Raji (cell line): ENCODE data around the gene CCDC178.

Experiments used
- POLR2A ChIP-seq: IDR thresholded peaks from 2 replicates; pipeline ENCODE4 v1.6.1; 2011; ENCODE audit warnings: low read depth, low read length, control low read depth; ENCODE audit not compliant: insufficient read depth

CCDC178 gene

DNA sequence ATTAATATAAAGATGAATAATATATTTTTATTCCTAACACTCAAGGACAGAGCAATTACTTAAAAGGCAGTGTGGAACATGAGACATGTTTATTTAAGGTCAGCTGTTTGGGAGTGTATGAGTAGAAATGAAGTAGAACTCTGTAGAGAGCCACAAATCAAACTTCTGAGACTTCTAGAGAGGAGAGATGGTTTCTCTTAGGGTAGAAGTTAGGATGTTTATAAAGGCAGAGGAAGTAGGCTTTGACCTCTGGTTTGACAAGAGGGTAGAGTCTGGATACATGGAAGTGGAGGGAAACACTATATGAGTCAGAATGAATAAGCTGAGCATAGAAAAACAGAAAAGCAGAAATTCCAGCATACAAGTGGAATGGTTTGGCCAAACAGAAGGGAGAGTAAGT is 405.6 kb downstream of the CCDC178 start:
- TF ChIP-seq POLR2A = no peak

DNA sequence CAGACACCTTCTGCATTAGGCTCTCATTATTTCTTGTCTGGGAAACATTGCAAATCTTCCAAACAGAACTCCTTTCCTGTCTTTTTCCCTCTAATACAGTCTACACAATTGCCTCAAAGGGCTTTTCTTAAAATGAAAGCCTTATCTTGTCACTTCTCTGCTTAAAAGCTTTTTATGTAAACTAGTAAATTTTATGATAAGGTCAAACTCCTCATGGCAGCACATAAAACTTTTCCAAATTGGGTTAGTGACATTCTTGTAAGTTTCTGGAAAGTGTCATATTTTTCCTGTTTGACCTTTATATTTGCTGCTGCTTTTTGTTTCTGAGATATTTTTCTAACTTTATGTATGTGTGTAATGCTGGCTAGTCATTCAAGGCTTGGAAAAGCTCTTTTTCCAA is 406.3 kb downstream of the CCDC178 start:
- no peak for TF ChIP-seq POLR2A

DNA sequence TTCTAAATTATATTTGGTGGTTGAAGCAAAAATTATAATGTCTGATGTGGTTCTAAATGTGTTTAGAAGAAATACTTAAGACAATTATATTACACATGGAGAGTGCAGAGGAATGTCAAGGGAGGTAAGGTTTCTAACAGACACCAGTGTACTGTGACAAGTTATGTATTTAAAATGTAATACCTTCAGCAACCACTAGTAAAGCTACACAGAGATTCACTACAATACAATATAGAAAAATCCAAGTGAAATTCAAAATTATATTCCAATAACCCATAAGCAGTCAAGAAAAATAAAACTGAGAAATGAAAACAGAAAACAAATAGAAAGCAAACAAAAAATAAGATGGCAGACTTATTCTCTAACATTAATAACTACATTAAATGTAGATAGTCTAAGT is 418.2 kb downstream of the CCDC178 start:
- TF ChIP-seq POLR2A = no peak

DNA sequence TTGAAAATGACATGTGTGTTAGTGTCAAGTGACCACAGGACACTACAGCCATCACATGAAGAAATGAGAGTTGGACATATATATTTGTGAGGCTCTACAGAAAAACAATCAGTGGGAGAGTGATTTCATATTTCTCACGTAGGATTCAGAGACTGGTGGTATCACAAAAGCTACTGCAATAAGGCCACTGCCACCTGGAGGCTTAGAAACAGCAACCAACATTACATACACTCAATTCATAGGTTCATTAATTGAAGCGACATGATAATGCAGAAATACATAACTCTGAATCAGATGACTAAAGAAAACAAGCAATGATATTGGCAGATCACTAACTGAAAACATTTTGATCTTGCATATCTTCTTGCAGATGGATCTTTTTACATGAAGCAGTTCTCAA is 419.6 kb downstream of the CCDC178 start:
- no peak for TF ChIP-seq POLR2A

DNA sequence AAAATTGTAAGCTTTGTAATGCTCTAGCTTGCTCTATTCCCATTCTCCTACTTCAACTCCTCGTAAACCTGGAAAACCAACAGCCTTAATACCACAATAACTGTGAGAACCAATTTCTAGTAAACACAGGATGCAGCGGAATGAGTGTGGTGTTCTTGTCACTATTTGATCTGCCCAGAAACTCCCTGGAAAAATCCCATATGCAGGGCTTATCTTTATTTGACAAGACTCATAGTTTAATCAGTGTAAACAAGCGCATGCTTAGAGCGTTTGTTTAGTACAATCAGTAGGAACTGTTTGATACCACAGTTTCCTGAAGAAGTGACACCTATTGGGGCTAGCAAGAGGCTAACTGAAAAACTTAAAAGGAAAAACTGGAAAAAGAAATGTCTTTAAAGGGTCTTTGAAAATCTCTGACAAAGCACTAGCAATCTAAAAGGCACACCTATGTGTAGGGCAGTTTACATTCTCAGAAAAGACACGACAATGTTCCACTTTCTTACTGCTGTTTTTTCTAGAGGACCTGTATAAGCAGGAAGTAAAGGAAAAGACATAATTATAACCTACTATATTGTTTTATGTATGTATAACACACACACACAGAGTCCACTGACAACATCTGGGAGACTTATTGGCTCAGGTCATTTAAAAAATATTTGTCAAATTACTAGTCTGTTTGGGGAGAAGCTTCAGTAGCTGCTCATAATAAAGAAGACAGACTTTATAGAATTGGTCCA is 426.3 kb downstream of the CCDC178 start:
- no peak for TF ChIP-seq POLR2A

DNA sequence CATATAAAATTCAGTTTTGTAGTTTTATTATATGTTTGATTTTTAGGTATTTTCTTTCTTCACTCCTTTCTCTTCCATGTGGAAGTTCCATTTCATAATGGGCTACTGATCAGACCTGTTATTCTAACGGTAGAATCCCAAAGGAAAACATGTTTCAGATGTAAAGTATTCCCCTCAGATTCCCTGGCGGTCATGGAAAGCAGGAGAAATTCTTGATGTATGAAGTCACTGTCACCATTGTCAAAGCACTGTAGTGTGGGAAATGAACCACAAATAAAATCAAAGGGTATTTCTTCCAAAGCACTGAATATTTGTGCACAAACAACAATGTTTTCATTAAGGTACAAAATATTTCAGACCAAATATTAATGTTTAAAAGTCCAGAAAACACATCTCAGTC is 430.4 kb downstream of the CCDC178 start:
- no peak for TF ChIP-seq POLR2A

DNA sequence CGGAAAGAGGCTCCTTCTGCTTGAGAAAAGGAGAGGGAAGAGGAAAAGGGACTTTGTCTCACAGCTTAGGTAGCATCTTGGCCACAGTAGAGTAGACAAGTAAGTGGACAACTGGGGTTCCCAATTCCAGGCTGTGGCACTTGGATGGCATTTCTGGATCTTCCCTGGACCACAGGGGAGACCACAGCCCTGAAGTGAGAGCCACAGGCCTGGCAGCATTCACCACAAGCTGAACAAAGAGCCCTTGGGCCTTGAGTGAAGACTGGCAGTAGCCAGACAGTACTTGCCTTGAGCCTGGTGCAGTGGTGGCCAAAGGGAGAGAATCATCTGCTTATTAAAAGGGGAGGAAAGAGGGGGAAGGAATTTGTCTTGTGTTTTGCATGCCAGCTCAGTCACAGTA is 441.6 kb downstream of the CCDC178 start:
- TF ChIP-seq POLR2A = no peak

DNA sequence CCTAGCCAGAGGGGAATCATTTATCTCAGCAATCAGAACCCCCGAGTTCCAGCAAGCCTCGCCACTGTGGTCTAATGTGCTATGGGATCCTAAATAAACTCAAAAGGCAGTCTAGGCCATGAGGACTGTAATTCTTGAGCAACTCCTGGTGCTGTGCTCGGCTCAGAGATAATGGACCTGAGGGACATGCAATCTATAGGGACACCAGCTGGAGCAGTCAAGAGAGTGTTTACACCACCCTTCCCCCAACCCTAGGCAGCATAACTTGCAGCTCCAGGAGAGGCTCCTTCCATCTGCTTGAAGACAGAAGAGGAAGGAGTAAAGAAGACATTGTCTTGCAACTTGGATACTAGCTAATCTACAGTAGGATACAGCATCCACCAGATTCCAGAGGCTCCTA is 442.2 kb downstream of the CCDC178 start:
- no peak for TF ChIP-seq POLR2A

DNA sequence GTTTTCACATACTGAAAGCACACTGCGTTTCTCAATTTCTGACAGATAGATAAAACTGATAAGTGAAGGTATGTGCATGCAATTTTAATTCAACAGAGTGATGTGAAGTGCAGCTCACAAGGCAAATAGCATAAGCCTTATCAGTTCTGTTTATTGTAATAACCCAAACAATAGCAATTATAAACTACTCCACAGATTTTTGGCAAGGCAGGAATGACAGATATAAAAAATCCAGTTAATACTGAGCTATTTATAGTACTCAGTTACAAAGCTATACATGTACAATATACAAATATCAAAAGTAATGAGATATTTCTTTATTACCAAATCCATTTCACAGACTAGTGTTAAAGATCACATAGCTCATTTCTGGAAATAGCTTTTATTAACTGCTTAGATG is 456.8 kb downstream of the CCDC178 start:
- TF ChIP-seq POLR2A = no peak

DNA sequence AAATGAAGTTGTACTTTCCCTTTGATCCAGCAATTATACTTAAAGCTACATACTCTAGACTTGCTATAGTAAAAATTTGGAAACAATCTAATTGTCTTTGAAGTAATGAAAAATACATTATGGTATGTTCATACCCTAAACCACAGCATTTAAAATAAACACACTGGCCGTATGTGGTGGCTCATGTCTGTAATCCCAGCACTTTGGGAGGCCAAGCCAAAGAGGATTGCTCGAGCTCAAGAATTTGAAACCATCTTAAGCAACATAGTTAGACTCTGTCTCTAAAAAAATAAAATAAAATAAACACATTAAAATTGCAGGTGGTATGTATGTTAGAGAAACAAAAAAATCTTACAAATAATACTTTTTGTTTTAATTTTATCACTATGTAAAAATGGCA is 459.6 kb downstream of the CCDC178 start:
- TF ChIP-seq POLR2A = no peak

DNA sequence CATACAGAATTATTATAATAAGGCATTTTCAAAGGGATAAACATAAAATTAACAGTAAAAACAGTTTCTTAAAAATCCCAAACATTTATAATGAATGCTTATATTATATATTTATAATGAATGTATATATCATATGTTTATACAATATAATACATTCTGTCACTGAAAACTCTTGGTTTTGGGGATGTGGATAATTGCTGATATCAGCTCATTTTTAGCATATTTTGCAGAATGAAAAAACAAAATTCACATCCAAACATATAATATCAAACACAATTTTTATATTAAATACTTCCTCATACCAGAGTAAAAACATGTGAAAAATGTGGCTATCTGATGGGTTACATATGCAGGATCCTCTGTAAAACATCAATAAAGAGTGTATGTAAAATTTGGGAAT is 465.0 kb downstream of the CCDC178 start:
- TF ChIP-seq POLR2A = no peak

DNA sequence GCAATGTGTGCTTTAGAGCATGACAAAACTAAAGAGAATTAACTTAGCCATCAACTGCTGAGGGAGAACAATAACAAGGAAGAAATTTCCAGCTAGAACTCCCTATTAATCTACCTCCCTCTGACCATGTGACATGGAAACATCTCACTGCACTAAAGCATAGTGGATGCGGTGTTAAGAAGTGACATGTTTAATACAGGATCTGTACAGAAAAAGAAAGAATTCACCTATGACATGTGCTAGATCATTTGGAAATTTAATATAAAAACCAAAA is 465.4 kb downstream of the CCDC178 start:
- no peak for TF ChIP-seq POLR2A

DNA sequence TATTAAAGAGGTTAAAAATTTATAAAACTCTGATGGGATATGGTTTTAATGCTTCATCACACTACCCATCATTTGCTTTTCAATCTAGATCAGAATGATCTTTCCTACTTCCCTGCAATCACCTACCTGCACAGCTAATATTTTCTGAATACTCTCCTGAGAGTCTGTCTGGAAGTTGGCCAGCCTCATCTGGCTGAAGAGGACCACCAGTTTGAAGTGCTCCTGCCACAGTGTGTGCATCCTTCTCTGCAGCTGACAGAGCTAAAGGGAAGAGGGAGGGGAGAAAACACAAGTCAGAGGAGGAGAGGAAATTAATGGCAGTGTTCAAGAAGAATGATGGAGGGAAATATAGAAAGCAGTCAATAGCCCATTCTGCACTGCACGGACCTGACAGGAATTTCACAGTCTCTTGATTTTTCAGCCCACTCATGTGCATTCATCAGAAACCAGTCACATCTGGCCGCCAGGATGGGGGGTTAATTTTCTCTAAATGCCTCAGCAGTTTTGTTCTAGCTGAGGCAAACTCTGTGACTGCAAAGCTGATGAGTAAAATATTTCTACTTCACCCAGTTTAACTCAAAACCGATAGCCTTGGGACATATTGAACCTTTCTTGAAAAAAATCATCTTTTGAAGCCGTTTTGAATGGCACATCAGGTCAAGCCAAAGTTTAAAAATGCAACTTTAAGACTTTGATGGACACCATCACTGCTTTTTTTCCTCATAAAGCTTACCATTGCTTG is 465.9 kb downstream of the CCDC178 start:
- no peak for TF ChIP-seq POLR2A

DNA sequence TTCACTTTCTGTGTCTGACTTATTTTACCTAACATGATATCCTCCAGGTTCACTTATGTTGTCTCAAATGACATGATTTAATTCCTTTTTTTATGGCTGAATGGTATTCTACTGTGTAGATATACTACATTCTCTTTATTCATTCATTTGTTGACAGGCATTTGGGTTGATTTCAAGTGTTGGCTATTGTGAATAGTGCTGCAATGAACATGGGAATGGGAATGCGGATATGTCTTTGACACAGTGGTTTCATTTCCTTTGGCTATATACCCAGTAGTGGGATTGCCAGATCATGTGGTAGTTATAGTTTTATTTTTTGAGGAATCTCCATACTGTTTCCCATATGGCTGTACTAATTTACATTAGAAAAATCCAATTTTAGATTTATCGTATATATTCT is 472.3 kb downstream of the CCDC178 start:
- no peak for TF ChIP-seq POLR2A

DNA sequence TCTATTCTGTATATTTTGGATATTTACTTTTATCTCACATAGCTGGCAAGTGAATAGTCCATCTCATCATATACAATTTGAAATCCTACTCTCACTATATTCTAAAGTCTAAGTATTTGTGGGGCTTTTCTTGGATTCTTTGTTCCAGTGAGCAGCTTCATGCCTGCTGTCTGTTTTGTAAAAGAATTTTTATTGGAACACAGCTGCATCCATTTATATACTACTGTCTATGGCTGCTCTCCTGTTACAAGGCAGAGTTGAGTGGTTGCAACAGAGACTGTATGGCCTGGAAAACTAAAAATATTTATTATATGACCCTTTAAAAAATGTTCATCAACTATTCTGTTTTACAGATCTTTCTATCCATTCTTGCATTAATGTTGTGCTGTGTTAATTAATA is 474.4 kb downstream of the CCDC178 start:
- no peak for TF ChIP-seq POLR2A

DNA sequence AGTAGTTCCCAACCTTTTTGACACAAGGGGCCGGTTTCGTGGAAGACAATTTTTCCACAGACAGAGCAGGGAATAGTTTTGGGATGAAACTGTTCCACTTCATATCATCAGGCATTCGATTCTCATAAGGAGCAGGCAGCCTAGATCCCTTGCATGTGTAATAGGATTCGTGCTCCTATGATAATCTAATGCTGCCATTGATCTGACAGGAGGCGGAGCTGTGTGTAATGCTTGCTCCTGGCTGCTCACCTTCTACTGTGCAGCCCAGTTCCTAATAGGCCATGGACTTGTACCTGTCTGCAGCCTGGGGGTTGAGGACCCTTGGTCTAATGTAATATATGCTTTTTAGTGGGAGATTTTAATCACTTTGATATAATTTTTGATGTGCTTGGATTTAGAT is 479.0 kb downstream of the CCDC178 start:
- TF ChIP-seq POLR2A = no peak

DNA sequence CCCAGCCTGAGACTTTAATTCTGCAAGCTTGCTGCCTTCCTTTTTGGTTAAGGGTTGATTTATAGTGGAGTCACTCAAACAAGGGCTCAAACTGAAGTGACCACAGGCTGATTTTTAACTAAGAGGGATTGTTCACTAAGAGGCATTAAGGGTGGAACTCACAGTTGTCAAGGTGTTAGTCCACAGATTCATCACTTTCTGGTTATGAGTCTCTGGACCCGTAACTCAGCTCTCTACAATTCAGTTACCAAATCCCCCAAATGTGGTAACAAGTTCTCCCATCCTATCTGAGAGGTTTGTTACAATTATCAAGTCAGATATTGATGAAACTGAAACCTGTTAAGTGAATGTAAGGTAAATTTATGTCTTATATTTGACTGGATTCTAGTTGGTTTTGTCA is 481.8 kb downstream of the CCDC178 start:
- no peak for TF ChIP-seq POLR2A

DNA sequence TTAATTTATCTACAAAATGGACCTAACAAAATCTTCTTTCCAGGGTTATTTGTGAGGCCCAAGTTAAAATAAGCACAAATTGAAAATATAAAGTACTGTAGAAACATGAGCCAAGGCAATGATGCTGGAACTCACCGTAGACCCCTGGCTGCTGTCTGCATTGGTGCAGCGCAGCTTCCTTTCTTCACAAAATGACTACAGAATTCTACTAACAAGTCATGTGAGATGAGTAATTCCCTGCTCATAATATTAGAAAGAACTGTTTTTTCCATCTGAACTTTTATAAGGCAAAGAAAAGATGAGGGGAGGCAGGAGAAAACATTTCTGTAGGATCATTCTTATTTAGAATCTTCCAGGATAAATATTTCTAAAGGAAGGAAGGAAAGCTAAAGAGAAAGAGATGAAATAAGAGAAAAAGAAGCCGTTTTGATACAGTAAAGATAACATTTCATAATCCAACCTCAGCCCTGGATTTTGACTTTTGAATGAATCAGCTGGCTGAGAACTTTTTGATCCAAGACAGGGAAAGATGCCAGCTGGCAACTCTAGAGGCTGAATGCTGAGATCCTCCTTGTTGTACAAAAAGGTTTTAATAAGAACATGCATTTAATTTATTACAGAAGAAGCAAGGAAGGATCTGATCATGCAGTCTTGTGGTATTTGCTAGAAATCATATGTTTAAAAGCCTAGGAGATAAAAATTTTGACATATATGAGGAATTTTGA is 483.8 kb downstream of the CCDC178 start:
- no peak for TF ChIP-seq POLR2A
